Measurements from ENCODE around the gene OR2T10. TPM values are rescaled to one million over a fixed set of nuclear protein-coding genes. Genes with fewer than 3 reads are reported as not detected.
"Not testable (repeated sequence)": the region's sequence is repeated elsewhere in the genome, so short reads cannot be mapped to it uniquely, and the experiment has no call there.

OR2T10 gene
- polyA plus RNA-seq, 1 donor from 2014 or later = not detected

- H3K4me2 ChIP-seq (ENCODE audit: low read length) = not testable (repeated sequence)
Observed at GRCh38 chr1:248639652-248640051, 42.2 kb upstream of the OR2T10 start.

DNA sequence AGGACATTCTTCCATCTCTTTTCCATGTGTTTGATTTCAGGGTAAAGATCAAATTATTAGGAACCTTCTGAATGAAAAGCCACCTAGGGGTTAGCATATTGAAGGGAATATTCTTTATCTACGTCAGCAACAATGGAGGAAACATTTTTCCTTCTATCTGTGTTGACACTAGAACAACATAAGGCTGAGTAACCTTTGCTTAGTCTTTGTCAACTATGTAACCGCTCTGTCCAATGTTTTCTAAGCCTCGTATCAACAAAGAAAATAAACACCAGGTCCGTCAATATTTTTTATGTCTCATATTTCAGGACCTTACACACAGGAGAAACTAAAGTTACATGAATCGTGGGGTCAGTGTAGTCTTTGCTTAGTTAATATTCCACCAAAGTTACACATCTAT lies 39.1 kb upstream of the OR2T10 start:
- not testable (repeated sequence) for H2AFZ ChIP-seq (ENCODE audit: low read depth, low read length); H3K4me3 ChIP-seq (ENCODE audit: low read length); H3K9me2 ChIP-seq (ENCODE audit: insufficient read depth, low read length); H3F3A ChIP-seq (ENCODE audit: insufficient read depth, low read length, poor library complexity, severe bottlenecking); H4K20me1 ChIP-seq (ENCODE audit: insufficient read depth); H3K9ac ChIP-seq (ENCODE audit: low read length); H3K36me3 ChIP-seq (ENCODE audit: insufficient read depth, low read length); H3K27ac ChIP-seq (ENCODE audit: low read length); H3K9me3 ChIP-seq (ENCODE audit: low read length); H3K27me3 ChIP-seq (ENCODE audit: insufficient read depth, low read depth, low read length); H3K79me2 ChIP-seq (replicated peaks; ENCODE audit: insufficient read depth, low read length); H3K4me2 ChIP-seq (ENCODE audit: low read length)

More at GRCh38 chr1:248639652-248640051, 42.2 kb upstream of the OR2T10 start:
- not testable (repeated sequence) for H3K27me3 ChIP-seq (ENCODE audit: insufficient read depth, low read depth, low read length); H3F3A ChIP-seq (ENCODE audit: insufficient read depth, low read length, poor library complexity, severe bottlenecking); H3K79me2 ChIP-seq (replicated peaks; ENCODE audit: insufficient read depth, low read length); H3K9me3 ChIP-seq (ENCODE audit: low read length); H3K27ac ChIP-seq (ENCODE audit: low read length); H3K9ac ChIP-seq (ENCODE audit: low read length); H3K9me2 ChIP-seq (ENCODE audit: insufficient read depth, low read length); H4K20me1 ChIP-seq (ENCODE audit: insufficient read depth); H3K4me3 ChIP-seq (ENCODE audit: low read length); H3K36me3 ChIP-seq (ENCODE audit: insufficient read depth, low read length); H2AFZ ChIP-seq (ENCODE audit: low read depth, low read length)

DNA sequence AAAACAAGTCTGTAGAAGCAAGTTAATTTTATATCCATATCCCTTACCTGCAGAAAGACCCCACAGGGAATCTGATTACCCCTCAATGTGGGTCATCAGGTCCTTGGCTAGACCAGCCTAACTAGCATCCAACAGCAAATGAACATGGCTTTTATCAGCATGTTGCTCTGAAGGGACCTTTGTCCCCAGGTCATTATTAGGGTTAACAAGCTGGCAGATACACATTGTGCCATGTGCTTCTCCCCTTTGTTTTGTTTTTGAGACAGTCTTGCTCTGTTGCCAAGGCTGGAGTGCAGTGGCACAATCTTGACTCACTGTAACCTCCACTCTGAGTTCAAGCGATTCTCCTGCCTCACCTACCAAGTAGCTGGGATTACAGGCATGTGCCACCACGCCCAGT lies 37.5 kb upstream of the OR2T10 start, which contains the start of gene OR2T11:
OR2T11 (minus strand) TSS at position 101 of the 400 bp plus-strand sequence. CDS start 7,963 bp downstream, outside the sequence.
- H2AFZ ChIP-seq (ENCODE audit: low read depth, low read length); H3K9me3 ChIP-seq (ENCODE audit: low read length); H3K27me3 ChIP-seq (ENCODE audit: insufficient read depth, low read depth, low read length); H3F3A ChIP-seq (ENCODE audit: insufficient read depth, low read length, poor library complexity, severe bottlenecking); H3K36me3 ChIP-seq (ENCODE audit: insufficient read depth, low read length); H4K20me1 ChIP-seq (ENCODE audit: insufficient read depth); H3K79me2 ChIP-seq (replicated peaks; ENCODE audit: insufficient read depth, low read length); H3K4me3 ChIP-seq (ENCODE audit: low read length); H3K27ac ChIP-seq (ENCODE audit: low read length); H3K9ac ChIP-seq (ENCODE audit: low read length); H3K9me2 ChIP-seq (ENCODE audit: insufficient read depth, low read length); H3K4me2 ChIP-seq (ENCODE audit: low read length): not testable (repeated sequence)

DNA sequence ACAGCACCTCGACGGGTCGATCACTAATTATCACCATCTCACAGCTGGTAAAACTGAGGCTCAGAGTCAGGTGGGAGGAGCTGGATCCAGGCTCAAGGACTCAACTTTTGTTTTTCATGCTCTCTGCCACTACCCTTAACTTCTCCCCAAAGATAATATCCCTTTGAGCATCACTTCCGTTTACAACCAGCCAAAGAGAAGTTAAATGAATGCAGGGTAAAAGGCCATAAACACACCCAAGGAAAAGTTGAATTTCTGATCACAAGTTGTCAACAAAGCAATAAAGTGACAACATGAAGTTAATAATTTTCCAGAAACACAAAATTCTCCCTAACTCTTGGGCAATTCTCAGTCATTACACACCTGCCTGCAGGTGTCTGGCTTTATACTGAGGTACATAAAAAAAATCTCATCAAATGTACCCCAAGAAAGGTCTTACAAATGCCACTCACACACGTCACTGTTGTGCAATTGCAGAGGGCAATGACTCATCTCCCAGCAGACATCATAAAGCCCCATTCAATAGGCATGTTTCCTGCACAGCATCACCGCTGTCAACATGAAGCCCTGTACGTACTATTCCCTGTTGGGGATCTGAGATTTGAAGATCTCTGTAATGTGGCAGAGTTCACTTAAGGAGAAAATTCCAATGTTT lies 34.0 kb upstream of the OR2T10 start:
- Histone ChIP-seq H3K9me3 (ENCODE audit: low read length) (peaks cover 6% of the 10 kb centered on the region), H4K20me1 (ENCODE audit: insufficient read depth) (no peaks in the 10 kb centered on the region), H2AFZ (ENCODE audit: low read depth, low read length) (no peak overlapping the region), H3K9ac (ENCODE audit: low read length) (no peak overlapping the region), H3F3A (ENCODE audit: insufficient read depth, low read length, poor library complexity, severe bottlenecking) (no peaks in the 10 kb centered on the region), H3K4me2 (ENCODE audit: low read length) (no peak overlapping the region), H3K27ac (ENCODE audit: low read length) (no peak overlapping the region), H3K9me2 (ENCODE audit: insufficient read depth, low read length) (no peaks in the 10 kb centered on the region), H3K27me3 (ENCODE audit: insufficient read depth, low read depth, low read length) (no peaks in the 10 kb centered on the region), H3K4me3 (ENCODE audit: low read length) (no peak overlapping the region), H3K79me2 (replicated peaks; ENCODE audit: insufficient read depth, low read length) (no peaks in the 10 kb centered on the region), H3K36me3 (ENCODE audit: insufficient read depth, low read length) (no peaks in the 10 kb centered on the region)
- TF ChIP-seq EP300 (conservative IDR thresholded peaks at IDR 0.05; ENCODE audit: poor library complexity, severe bottlenecking) = no peak
- TF ChIP-seq CTCF (IDR thresholded peaks at IDR 0.05; ENCODE audit: poor library complexity, severe bottlenecking) = no peak
- no peak for TF ChIP-seq REST (IDR thresholded peaks at IDR 0.05; ENCODE audit: borderline replicate concordance)
- TF ChIP-seq POLR2AphosphoS5 (IDR thresholded peaks at IDR 0.05) = no peak
- no peak for TF ChIP-seq EZH2 (IDR thresholded peaks at IDR 0.05; ENCODE audit: borderline replicate concordance, insufficient read depth, low read length, poor library complexity, severe bottlenecking)
- TF ChIP-seq SMC3 (conservative IDR thresholded peaks at IDR 0.05; ENCODE audit: poor library complexity) = no peak
- TF ChIP-seq RAD21 (conservative IDR thresholded peaks at IDR 0.05) = no peak
- TF ChIP-seq TAF1 (IDR thresholded peaks at IDR 0.05; ENCODE audit: low read depth) = no peak
- no peak for TF ChIP-seq MXI1 (conservative IDR thresholded peaks at IDR 0.05; ENCODE audit: poor library complexity, severe bottlenecking)
